ENCODE data around the gene TBX18.

Gene TBX18

DNA sequence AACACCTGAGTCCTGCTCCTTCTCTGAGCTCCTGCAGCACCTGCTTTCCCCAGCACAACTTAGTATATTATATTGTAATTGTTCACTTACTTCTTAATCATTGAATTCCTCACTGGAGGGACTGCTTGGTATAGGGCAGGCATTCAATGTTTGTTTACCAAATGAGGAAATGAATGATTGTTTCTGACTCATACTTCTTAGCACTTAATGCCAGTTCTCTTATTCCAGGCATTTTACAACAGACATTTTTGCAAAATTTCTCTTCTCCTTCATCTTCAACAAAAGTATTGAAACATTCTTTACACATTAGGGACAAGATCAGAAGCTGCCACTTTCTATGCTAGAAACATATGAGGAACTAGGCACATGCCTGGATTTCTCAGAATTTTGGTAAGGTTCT lies 119.4 kb downstream of the TBX18 start:
- no peaks in the 10 kb centered on the region for H3K36me3 Mint-ChIP-seq
- H3K4me3 Mint-ChIP-seq = no peak overlapping the region
- H3K9me3 Mint-ChIP-seq = peaks cover 9% of the 10 kb centered on the region
- no peaks in the 10 kb centered on the region for H3K27me3 Mint-ChIP-seq
- no peaks in the 10 kb centered on the region for H3K4me1 Mint-ChIP-seq
- H3K27ac Mint-ChIP-seq = no peak overlapping the region

DNA sequence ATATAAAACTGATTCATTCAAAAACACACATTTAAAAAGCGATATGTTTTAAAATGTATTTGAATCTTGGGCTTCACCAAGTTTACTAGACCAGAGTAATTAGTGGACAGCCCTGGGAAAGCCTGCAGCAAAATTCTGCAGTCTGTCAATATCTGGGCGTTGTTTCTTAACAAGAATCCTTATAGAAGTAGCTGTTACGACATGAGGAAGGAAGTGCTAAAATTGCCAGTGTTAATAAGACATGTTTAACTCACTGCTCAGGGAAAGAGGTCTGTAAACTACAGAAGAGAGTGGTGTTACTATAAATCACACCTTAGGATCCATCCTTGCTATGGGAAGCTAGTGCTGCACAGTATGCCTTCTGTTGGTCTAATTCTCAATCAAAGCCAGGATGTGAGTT lies 120.6 kb downstream of the TBX18 start:
- Mint-ChIP-seq H3K4me1 (no peaks in the 10 kb centered on the region), H3K36me3 (no peaks in the 10 kb centered on the region), H3K4me3 (no peak overlapping the region), H3K9me3 (peaks cover 9% of the 10 kb centered on the region), H3K27me3 (no peaks in the 10 kb centered on the region), H3K27ac (no peak overlapping the region)

DNA sequence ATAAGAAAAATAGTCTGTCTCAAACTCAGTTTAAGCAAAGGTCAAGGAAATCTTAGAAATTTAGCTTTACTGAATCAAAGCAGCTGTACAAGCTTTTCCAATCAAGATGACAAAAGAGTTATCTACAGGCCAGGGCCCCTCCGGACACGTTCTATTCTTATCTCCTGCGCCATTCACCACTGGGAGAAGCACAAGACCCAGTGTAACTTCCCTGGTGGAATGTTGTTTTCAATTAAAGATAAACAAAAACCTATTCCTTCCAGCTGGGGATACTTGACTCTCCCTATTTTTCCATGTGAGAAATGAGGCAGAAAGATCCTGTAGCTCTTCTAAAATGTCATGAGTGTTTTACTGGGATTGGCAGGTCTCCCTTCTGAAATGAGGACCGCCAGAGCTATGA lies 123.3 kb downstream of the TBX18 start:
- H3K4me3 Mint-ChIP-seq = no peak overlapping the region
- peaks cover 14% of the 10 kb centered on the region for H3K9me3 Mint-ChIP-seq
- H3K27ac Mint-ChIP-seq = no peak overlapping the region
- no peaks in the 10 kb centered on the region for H3K36me3 Mint-ChIP-seq
- H3K27me3 Mint-ChIP-seq = no peaks in the 10 kb centered on the region
- H3K4me1 Mint-ChIP-seq = no peaks in the 10 kb centered on the region

DNA sequence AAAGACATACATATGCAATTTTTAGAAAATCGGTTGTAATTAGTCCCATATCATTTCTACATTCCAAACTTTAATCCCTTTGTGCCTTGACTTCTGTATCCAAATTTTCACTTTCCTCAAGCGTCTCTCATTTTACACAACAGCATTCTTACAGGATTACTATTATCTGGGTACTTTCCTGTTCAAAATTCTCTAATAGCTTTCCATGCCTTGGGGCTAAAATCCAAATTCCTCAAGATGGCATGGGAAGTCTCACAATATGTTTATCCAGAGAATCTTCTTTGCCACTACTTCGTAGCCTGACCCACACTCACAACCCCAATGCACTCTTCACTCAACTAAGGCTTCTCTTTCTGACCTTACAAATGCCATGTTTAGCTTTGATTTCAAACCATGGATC lies 125.0 kb downstream of the TBX18 start:
- H3K9me3 Mint-ChIP-seq = peaks cover 13% of the 10 kb centered on the region
- no peaks in the 10 kb centered on the region for H3K27me3 Mint-ChIP-seq
- H3K4me3 Mint-ChIP-seq = no peak overlapping the region
- no peaks in the 10 kb centered on the region for H3K36me3 Mint-ChIP-seq
- no peak overlapping the region for H3K27ac Mint-ChIP-seq
- H3K4me1 Mint-ChIP-seq = no peaks in the 10 kb centered on the region

DNA sequence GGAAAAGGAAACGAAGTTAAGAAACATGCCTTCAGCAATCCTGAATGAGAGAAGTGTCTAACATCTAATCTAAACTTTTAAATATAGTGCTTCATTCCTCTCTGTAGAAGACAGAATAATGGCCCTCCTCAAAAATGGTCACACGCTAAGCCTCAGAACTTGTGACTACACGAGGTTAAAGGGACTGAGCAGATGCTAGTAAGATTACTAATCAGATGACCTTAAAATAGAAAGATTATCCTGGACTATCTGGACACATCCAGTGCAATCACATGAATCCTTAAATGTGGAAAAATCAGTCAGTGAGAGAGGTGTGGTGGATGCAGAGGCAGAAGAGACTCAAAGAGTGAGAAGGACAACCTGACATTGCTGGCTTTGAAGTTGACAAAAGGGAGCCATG lies 126.1 kb downstream of the TBX18 start:
- Mint-ChIP-seq H3K36me3 (no peaks in the 10 kb centered on the region), H3K27ac (no peak overlapping the region), H3K4me1 (no peaks in the 10 kb centered on the region), H3K9me3 (peaks cover 13% of the 10 kb centered on the region), H3K4me3 (no peak overlapping the region), H3K27me3 (no peaks in the 10 kb centered on the region)
